PC-9 (cell line): ENCODE data around the gene ERN1.

Experiments
- EZH2 ChIP-seq: fragments of 200-600 bp; sonication (generic); IDR thresholded peaks from 2 replicates; pipeline ENCODE4 v1.8.0; 2017; ENCODE audit warnings: antibody characterized with exemption, low read depth
- TF ChIP-seq, protein P1 (sequence below): fragments of 200-600 bp; sonication (generic); conservative IDR thresholded peaks from 2 replicates; pipeline ENCODE4 v1.6.1; 2017; ENCODE audit warnings: mixed run types, antibody characterized with exemption, mild to moderate bottlenecking, moderate library complexity

DNA sequence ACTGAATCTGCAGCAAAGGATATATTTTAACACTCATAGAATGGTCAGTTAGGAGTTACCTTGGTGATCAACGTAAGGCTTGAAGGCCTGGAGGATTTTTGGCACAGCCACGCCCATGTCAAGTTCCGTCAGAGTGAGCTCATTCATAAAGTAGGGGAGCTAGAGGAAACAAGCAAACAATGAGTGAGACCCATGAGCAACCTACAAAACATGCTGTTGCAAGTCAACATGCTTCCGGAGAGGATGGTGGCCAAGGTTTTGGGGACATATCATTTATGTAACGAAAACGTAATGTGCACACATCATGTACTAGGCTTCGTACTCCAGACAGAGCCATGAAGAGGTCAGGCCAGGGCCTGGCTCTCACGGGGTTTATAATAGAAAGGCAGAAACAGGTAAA is 41.1 kb upstream of the ERN1 start:
- TF ChIP-seq, protein P1, sequence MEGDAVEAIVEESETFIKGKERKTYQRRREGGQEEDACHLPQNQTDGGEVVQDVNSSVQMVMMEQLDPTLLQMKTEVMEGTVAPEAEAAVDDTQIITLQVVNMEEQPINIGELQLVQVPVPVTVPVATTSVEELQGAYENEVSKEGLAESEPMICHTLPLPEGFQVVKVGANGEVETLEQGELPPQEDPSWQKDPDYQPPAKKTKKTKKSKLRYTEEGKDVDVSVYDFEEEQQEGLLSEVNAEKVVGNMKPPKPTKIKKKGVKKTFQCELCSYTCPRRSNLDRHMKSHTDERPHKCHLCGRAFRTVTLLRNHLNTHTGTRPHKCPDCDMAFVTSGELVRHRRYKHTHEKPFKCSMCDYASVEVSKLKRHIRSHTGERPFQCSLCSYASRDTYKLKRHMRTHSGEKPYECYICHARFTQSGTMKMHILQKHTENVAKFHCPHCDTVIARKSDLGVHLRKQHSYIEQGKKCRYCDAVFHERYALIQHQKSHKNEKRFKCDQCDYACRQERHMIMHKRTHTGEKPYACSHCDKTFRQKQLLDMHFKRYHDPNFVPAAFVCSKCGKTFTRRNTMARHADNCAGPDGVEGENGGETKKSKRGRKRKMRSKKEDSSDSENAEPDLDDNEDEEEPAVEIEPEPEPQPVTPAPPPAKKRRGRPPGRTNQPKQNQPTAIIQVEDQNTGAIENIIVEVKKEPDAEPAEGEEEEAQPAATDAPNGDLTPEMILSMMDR, result no peak
- TF ChIP-seq EZH2, result no peak
